Measurements from ENCODE around the gene ZNRF1.

Gene ZNRF1

GRCh38 chr16:75028544-75029135 is 29.8 kb downstream of the ZNRF1 start:
- H3K79me1 ChIP-seq (ENCODE audit: low read length) = no peaks in the 10 kb centered on the region
- no peak overlapping the region for H2BK5ac ChIP-seq (ENCODE audit: low read depth, low read length, poor library complexity)
- H3K14ac ChIP-seq (ENCODE audit: low read length) = no peak overlapping the region
- H4K91ac ChIP-seq (ENCODE audit: low read depth, low read length) = no peak overlapping the region
- no peak overlapping the region for H3K4me2 ChIP-seq (ENCODE audit: low read length)
- no peaks in the 10 kb centered on the region for H3K27me3 ChIP-seq (ENCODE audit: insufficient read depth, low read length)
- H3K4ac ChIP-seq (ENCODE audit: low read depth, low read length) = no peak overlapping the region
- H2AFZ ChIP-seq (ENCODE audit: insufficient read depth, low read length, poor library complexity) = no peak overlapping the region
- no peak for DNase-seq
- H3K27ac ChIP-seq (ENCODE audit: low read depth, low read length) = no peak overlapping the region
- no peak overlapping the region for H3K4me3 ChIP-seq (ENCODE audit: low read depth, low read length)
- H3K23ac ChIP-seq (ENCODE audit: low read length) = no peak overlapping the region
- H2BK120ac ChIP-seq (ENCODE audit: insufficient read depth, low read length, poor library complexity) = no peak overlapping the region
- no peak overlapping the region for H4K8ac ChIP-seq (ENCODE audit: low read depth, low read length)
- H3K36me3 ChIP-seq (ENCODE audit: control insufficient read depth in 1 of 2, insufficient read depth in 2 of 2, low read length in 2 of 2) = no peaks in the 10 kb centered on the region
- H4K12ac ChIP-seq (ENCODE audit: low read depth, low read length) = no peak overlapping the region
- WGBS (ENCODE audit: extremely low coverage, insufficient coverage, insufficient read length) = no CpG with 5 or more reads among the region's 4 CpGs
- no peaks in the 10 kb centered on the region for H3K9me3 ChIP-seq (ENCODE audit: insufficient read depth, low read depth, low read length)
- peaks cover 0 to 8% of the 10 kb centered on the region in 2 experiments for H3K4me1 ChIP-seq (ENCODE audit: control insufficient read depth in 1 of 2, insufficient read depth in 2 of 2, low read length in 2 of 2)
- H3K79me2 ChIP-seq (ENCODE audit: control insufficient read depth, insufficient read depth, low read length, poor library complexity) = peaks cover 3% of the 10 kb centered on the region
- H2BK12ac ChIP-seq (ENCODE audit: low read length) = no peak overlapping the region
- H2AK5ac ChIP-seq (ENCODE audit: low read length) = no peak overlapping the region
- H3K18ac ChIP-seq (ENCODE audit: low read length) = no peak overlapping the region
- no peak overlapping the region for H3K9ac ChIP-seq (ENCODE audit: low read length)

- no peak overlapping the region for H3K9ac ChIP-seq (ENCODE audit: low read length)
- no peak overlapping the region for H2AFZ ChIP-seq (ENCODE audit: insufficient read depth, low read length, poor library complexity)
- H3K27me3 ChIP-seq (ENCODE audit: insufficient read depth, low read length) = no peaks in the 10 kb centered on the region
- peak; percentile 64 to 83 for DNase-seq
- peaks cover 3% of the 10 kb centered on the region for H3K79me2 ChIP-seq (ENCODE audit: control insufficient read depth, insufficient read depth, low read length, poor library complexity)
- H3K36me3 ChIP-seq (ENCODE audit: control insufficient read depth in 1 of 2, insufficient read depth in 2 of 2, low read length in 2 of 2) = no peaks in the 10 kb centered on the region
- H2BK12ac ChIP-seq (ENCODE audit: low read length) = no peak overlapping the region
- H2BK120ac ChIP-seq (ENCODE audit: insufficient read depth, low read length, poor library complexity) = no peak overlapping the region
- H4K91ac ChIP-seq (ENCODE audit: low read depth, low read length) = no peak overlapping the region
- no peak overlapping the region for H2AK5ac ChIP-seq (ENCODE audit: low read length)
- no peak overlapping the region for H3K23ac ChIP-seq (ENCODE audit: low read length)
- H3K18ac ChIP-seq (ENCODE audit: low read length) = no peak overlapping the region
- H3K14ac ChIP-seq (ENCODE audit: low read length) = no peak overlapping the region
- H3K4ac ChIP-seq (ENCODE audit: low read depth, low read length) = no peak overlapping the region
- H3K9me3 ChIP-seq (ENCODE audit: insufficient read depth, low read depth, low read length) = no peaks in the 10 kb centered on the region
- H3K27ac ChIP-seq (ENCODE audit: low read depth, low read length) = no peak overlapping the region
- H3K4me2 ChIP-seq (ENCODE audit: low read length) = no peak overlapping the region
- no peak overlapping the region for H2BK5ac ChIP-seq (ENCODE audit: low read depth, low read length, poor library complexity)
- no peak overlapping the region for H4K12ac ChIP-seq (ENCODE audit: low read depth, low read length)
- H3K4me1 ChIP-seq (ENCODE audit: control insufficient read depth in 1 of 2, insufficient read depth in 2 of 2, low read length in 2 of 2) = peaks cover 0 to 8% of the 10 kb centered on the region in 2 experiments
- no peaks in the 10 kb centered on the region for H3K79me1 ChIP-seq (ENCODE audit: low read length)
- no peak overlapping the region for H4K8ac ChIP-seq (ENCODE audit: low read depth, low read length)
- no peak overlapping the region for H3K4me3 ChIP-seq (ENCODE audit: low read depth, low read length)
These were observed 31.0 kb downstream of the ZNRF1 start for GRCh38 chr16:75029854-75030253.

- Histone ChIP-seq H2BK5ac (ENCODE audit: low read depth, low read length, poor library complexity) (no peak overlapping the region), H3K23ac (ENCODE audit: low read length) (no peak overlapping the region), H2AK5ac (ENCODE audit: low read length) (no peak overlapping the region), H4K8ac (ENCODE audit: low read depth, low read length) (no peak overlapping the region), H3K4me2 (ENCODE audit: low read length) (no peak overlapping the region), H3K4me1 (ENCODE audit: control insufficient read depth in 1 of 2, insufficient read depth in 2 of 2, low read length in 2 of 2) (peaks cover 0 to 5% of the 10 kb centered on the region in 2 experiments), H4K91ac (ENCODE audit: low read depth, low read length) (no peak overlapping the region), H2AFZ (ENCODE audit: insufficient read depth, low read length, poor library complexity) (no peak overlapping the region), H2BK12ac (ENCODE audit: low read length) (no peak overlapping the region), H3K9me3 (ENCODE audit: insufficient read depth, low read depth, low read length) (no peaks in the 10 kb centered on the region), H3K27me3 (ENCODE audit: insufficient read depth, low read length) (no peaks in the 10 kb centered on the region), H3K36me3 (ENCODE audit: control insufficient read depth in 1 of 2, insufficient read depth in 2 of 2, low read length in 2 of 2) (peaks cover 0 to 2% of the 10 kb centered on the region in 2 experiments), H3K4ac (ENCODE audit: low read depth, low read length) (no peak overlapping the region), H2BK120ac (ENCODE audit: insufficient read depth, low read length, poor library complexity) (no peak overlapping the region), H3K14ac (ENCODE audit: low read length) (no peak overlapping the region), H3K9ac (ENCODE audit: low read length) (no peak overlapping the region), H3K18ac (ENCODE audit: low read length) (no peak overlapping the region), H3K27ac (ENCODE audit: low read depth, low read length) (no peak overlapping the region), H3K79me1 (ENCODE audit: low read length) (no peaks in the 10 kb centered on the region), H4K12ac (ENCODE audit: low read depth, low read length) (no peak overlapping the region), H3K79me2 (ENCODE audit: control insufficient read depth, insufficient read depth, low read length, poor library complexity) (peaks cover 4% of the 10 kb centered on the region), H3K4me3 (ENCODE audit: low read depth, low read length) (no peak overlapping the region)
- DNase-seq = no peak
These were observed 33.8 kb downstream of the ZNRF1 start for GRCh38 chr16:75032655-75033054.

GRCh38 chr16:75035410-75035968 is 36.7 kb downstream of the ZNRF1 start:
- no peaks in the 10 kb centered on the region for H3K79me1 ChIP-seq (ENCODE audit: low read length)
- H2BK120ac ChIP-seq (ENCODE audit: insufficient read depth, low read length, poor library complexity) = no peak overlapping the region
- H3K27ac ChIP-seq (ENCODE audit: low read depth, low read length) = no peak overlapping the region
- H3K18ac ChIP-seq (ENCODE audit: low read length) = no peak overlapping the region
- H3K4me3 ChIP-seq (ENCODE audit: low read depth, low read length) = no peak overlapping the region
- H3K14ac ChIP-seq (ENCODE audit: low read length) = no peak overlapping the region
- no peak overlapping the region for H3K9ac ChIP-seq (ENCODE audit: low read length)
- H3K23ac ChIP-seq (ENCODE audit: low read length) = no peak overlapping the region
- no peaks in the 10 kb centered on the region for H3K4me1 ChIP-seq (ENCODE audit: control insufficient read depth in 1 of 2, insufficient read depth in 2 of 2, low read length in 2 of 2)
- H2BK12ac ChIP-seq (ENCODE audit: low read length) = no peak overlapping the region
- H3K36me3 ChIP-seq (ENCODE audit: control insufficient read depth in 1 of 2, insufficient read depth in 2 of 2, low read length in 2 of 2) = peaks cover 0 to 2% of the 10 kb centered on the region in 2 experiments
- peak overlapping the region; percentile 70 for H3K4ac ChIP-seq (ENCODE audit: low read depth, low read length)
- DNase-seq = no peak
- H3K4me2 ChIP-seq (ENCODE audit: low read length) = no peak overlapping the region
- no peak overlapping the region for H4K8ac ChIP-seq (ENCODE audit: low read depth, low read length)
- peaks cover 1% of the 10 kb centered on the region for H3K9me3 ChIP-seq (ENCODE audit: insufficient read depth, low read depth, low read length)
- no CpG with 5 or more reads among the region's 9 CpGs for WGBS (ENCODE audit: extremely low coverage, insufficient coverage, insufficient read length)
- H2AFZ ChIP-seq (ENCODE audit: insufficient read depth, low read length, poor library complexity) = no peak overlapping the region
- no peak overlapping the region for H2AK5ac ChIP-seq (ENCODE audit: low read length)
- H3K27me3 ChIP-seq (ENCODE audit: insufficient read depth, low read length) = no peaks in the 10 kb centered on the region
- H4K91ac ChIP-seq (ENCODE audit: low read depth, low read length) = no peak overlapping the region
- H2BK5ac ChIP-seq (ENCODE audit: low read depth, low read length, poor library complexity) = no peak overlapping the region
- peaks cover 4% of the 10 kb centered on the region for H3K79me2 ChIP-seq (ENCODE audit: control insufficient read depth, insufficient read depth, low read length, poor library complexity)
- no peak overlapping the region for H4K12ac ChIP-seq (ENCODE audit: low read depth, low read length)
